Neural cell (in vitro differentiated cells): ENCODE results near the gene PMCH. TPM values are rescaled to one million over a fixed set of nuclear protein-coding genes. Genes with fewer than 3 reads are reported as not detected.

Experiments
- H2AFZ ChIP-seq: fragments of 200-600, 300-800 bp; sonication (generic), shearing (Covaris generic); 2 replicates; pipeline ENCODE4 v1.6.0; 2014; ENCODE audit warnings: low read depth, mild to moderate bottlenecking, antibody characterized with exemption, low read length, moderate library complexity
- H3F3A ChIP-seq: fragments of 200-600 bp; shearing (Covaris generic); 2 replicates; pipeline ENCODE4 v1.6.1; 2016; ENCODE audit warnings: mild to moderate bottlenecking, moderate library complexity, mixed read lengths, antibody characterized with exemption, low read length; ENCODE audit not compliant: insufficient read depth, poor library complexity, severe bottlenecking
- H3K27ac ChIP-seq: fragments of 200-600, 300-800 bp; sonication (generic), shearing (Covaris generic); 2 replicates; pipeline ENCODE4 v1.5.1; 2014; ENCODE audit warnings: mild to moderate bottlenecking, low read length, moderate library complexity
- H3K27me3 ChIP-seq: fragments of 300-800, 200-600 bp; sonication (generic), shearing (Covaris generic); 2 replicates; pipeline ENCODE4 v1.6.0; 2014; ENCODE audit warnings: mild to moderate bottlenecking, low read depth, low read length, moderate library complexity; ENCODE audit not compliant: insufficient read depth
- H3K36me3 ChIP-seq: fragments of 300-800, 200-600 bp; sonication (generic), shearing (Covaris generic); 2 replicates; pipeline ENCODE4 v1.5.1; 2014; ENCODE audit warnings: mild to moderate bottlenecking, antibody characterized with exemption, low read length, moderate library complexity; ENCODE audit not compliant: insufficient read depth
- H3K4me2 ChIP-seq: fragments of 300-800, 200-600 bp; sonication (generic), shearing (Covaris generic); 2 replicates; pipeline ENCODE4 v1.6.0; 2014; ENCODE audit warnings: mild to moderate bottlenecking, low read length
- H3K4me3 ChIP-seq: fragments of 300-800, 200-600 bp; sonication (generic), shearing (Covaris generic); 2 replicates; pipeline ENCODE4 v1.5.1; 2014; ENCODE audit warnings: mild to moderate bottlenecking, low read length, moderate library complexity
- H3K79me2 ChIP-seq: fragments of 200-600 bp; shearing (Covaris generic); replicated peaks from 2 replicates; pipeline ENCODE4 v1.6.0; 2014; ENCODE audit warnings: mild to moderate bottlenecking, low read length, moderate library complexity; ENCODE audit not compliant: insufficient read depth
- H3K9ac ChIP-seq: fragments of 300-800, 200-600 bp; sonication (generic), shearing (Covaris generic); 2 replicates; pipeline ENCODE4 v1.6.1; 2016; ENCODE audit warnings: mild to moderate bottlenecking, low read length, mixed read lengths
- H3K9me2 ChIP-seq: fragments of 200-600 bp; shearing (Covaris generic); 2 replicates; pipeline ENCODE4 v1.6.1; 2016; ENCODE audit warnings: mild to moderate bottlenecking, low read length, mixed read lengths; ENCODE audit not compliant: insufficient read depth
- H3K9me3 ChIP-seq: fragments of 200-600, 300-800 bp; sonication (generic), shearing (Covaris generic); 2 replicates; pipeline ENCODE4 v1.6.1; 2016; ENCODE audit warnings: mild to moderate bottlenecking, mixed run types, low read length, moderate library complexity, mixed read lengths
- H4K20me1 ChIP-seq: fragments of 200-600 bp; shearing (Covaris generic); 2 replicates; pipeline ENCODE4 v1.6.1; 2016; ENCODE audit warnings: mild to moderate bottlenecking, mixed run types; ENCODE audit not compliant: insufficient read depth
- CTCF ChIP-seq: fragments of 450-650 bp; IDR thresholded peaks from 2 replicates; pipeline ENCODE4 v1.5.1; 2014; ENCODE audit warnings: antibody characterized with exemption, mild to moderate bottlenecking, moderate library complexity; ENCODE audit not compliant: poor library complexity, severe bottlenecking
- EP300 ChIP-seq: fragments of 450-650 bp; conservative IDR thresholded peaks from 2 replicates; pipeline ENCODE4 v1.6.1; 2014; ENCODE audit warnings: antibody characterized with exemption, mild to moderate bottlenecking, moderate library complexity; ENCODE audit not compliant: poor library complexity, severe bottlenecking
- EZH2 ChIP-seq: fragments of 200-600, 300-800 bp; shearing (Covaris generic), sonication (generic); IDR thresholded peaks from 2 replicates; pipeline ENCODE4 v1.6.1; 2014; ENCODE audit warnings: antibody characterized with exemption, low read length, borderline replicate concordance, mild to moderate bottlenecking; ENCODE audit not compliant: insufficient read depth, poor library complexity, severe bottlenecking
- MXI1 ChIP-seq: fragments of 450-650 bp; conservative IDR thresholded peaks from 2 replicates; pipeline ENCODE4 v1.6.1; 2014; ENCODE audit warnings: antibody characterized with exemption, mild to moderate bottlenecking; ENCODE audit not compliant: poor library complexity, severe bottlenecking
- POLR2AphosphoS5 ChIP-seq: IDR thresholded peaks from 2 replicates; pipeline ENCODE4 v1.6.1; 2012
- RAD21 ChIP-seq: fragments of 450-650 bp; conservative IDR thresholded peaks from 2 replicates; pipeline ENCODE4 v1.6.1; 2014; ENCODE audit warnings: antibody characterized with exemption, mild to moderate bottlenecking, moderate library complexity
- REST ChIP-seq: IDR thresholded peaks from 2 replicates; pipeline ENCODE4 v1.6.1; 2012; ENCODE audit warnings: borderline replicate concordance
- SMC3 ChIP-seq: fragments of 450-650 bp; conservative IDR thresholded peaks from 2 replicates; pipeline ENCODE4 v1.6.1; 2014; ENCODE audit warnings: antibody characterized with exemption, mild to moderate bottlenecking, moderate library complexity; ENCODE audit not compliant: poor library complexity
- TAF1 ChIP-seq: IDR thresholded peaks from 2 replicates; pipeline ENCODE4 v1.6.1; 2012; ENCODE audit warnings: low read depth
- polyA plus RNA-seq: library from polyadenylated mRNA; depleted of rRNA; stranded (reverse); fragments of >200 nt; gene quantifications from 2 replicates; pipeline ENCODE4 v1.2.3, GENCODE V29; 2014

The PMCH gene
- polyA plus RNA-seq, 1 donor from 2014 or later, result not detected

GRCh38 chr12:102220736-102221135 lies 23.1 kb upstream of the PMCH start:
- no peak overlapping the region for H3K4me2 ChIP-seq
- TF ChIP-seq EP300 (no peak), EZH2 (no peak), POLR2AphosphoS5 (no peak), MXI1 (no peak), TAF1 (no peak), REST (no peak), RAD21 (no peak), SMC3 (no peak), CTCF (no peak)
- no peaks in the 10 kb centered on the region for H3K27me3 ChIP-seq
- H3K9me2 ChIP-seq, result no peaks in the 10 kb centered on the region
- H3K9me3 ChIP-seq, result no peaks in the 10 kb centered on the region
- no peaks in the 10 kb centered on the region for H3K36me3 ChIP-seq
- H2AFZ ChIP-seq, result no peak overlapping the region
- no peak overlapping the region for H3K9ac ChIP-seq
- no peaks in the 10 kb centered on the region for H3F3A ChIP-seq
- H3K4me3 ChIP-seq, result no peak overlapping the region
- H4K20me1 ChIP-seq, result no peaks in the 10 kb centered on the region
- H3K79me2 ChIP-seq, result no peaks in the 10 kb centered on the region
- no peak overlapping the region for H3K27ac ChIP-seq

GRCh38 chr12:102215992-102216691 lies 18.5 kb upstream of the PMCH start:
- TF ChIP-seq REST, result no peak
- no peak for TF ChIP-seq TAF1
- no peak for TF ChIP-seq POLR2AphosphoS5
- TF ChIP-seq RAD21, result no peak
- TF ChIP-seq CTCF, result no peak
- no peak for TF ChIP-seq MXI1
- Histone ChIP-seq H4K20me1 (no peaks in the 10 kb centered on the region), H3K9me3 (no peaks in the 10 kb centered on the region), H3K4me2 (no peak overlapping the region), H3K4me3 (no peak overlapping the region), H3K27me3 (no peaks in the 10 kb centered on the region), H2AFZ (no peak overlapping the region), H3K9me2 (no peaks in the 10 kb centered on the region), H3K36me3 (no peaks in the 10 kb centered on the region), H3K79me2 (no peaks in the 10 kb centered on the region), H3F3A (no peaks in the 10 kb centered on the region), H3K9ac (no peak overlapping the region), H3K27ac (no peak overlapping the region)
